Activated CD4-positive, alpha-beta T cell treated with anti-CD3 and anti-CD28 coated beads, Interleukin-2, amount 10 ng/mL, durations not matched to agents 24 days and 14 days (primary cell): ENCODE data around the gene RPN1. TPM values are rescaled to one million over a fixed set of nuclear protein-coding genes. Genes with fewer than 3 reads are reported as not detected.
A peak's percentile ranks its signal among the peaks of the same experiment; 100 is the strongest.
"Not testable (repeated sequence)": the region's sequence is repeated elsewhere in the genome, so short reads cannot be mapped to it uniquely, and the experiment has no call there.

Experiments
- DNase-seq: peaks from one replicate; pipeline ENCODE4 v3.0.0; 2022
- H3K27ac Mint-ChIP-seq: one replicate; pipeline ENCODE4 v1.8.0; 2022; ENCODE audit warnings: mild to moderate bottlenecking, mixed read lengths
- H3K27me3 Mint-ChIP-seq: one replicate; pipeline ENCODE4 v1.8.0; 2022; ENCODE audit warnings: mixed read lengths
- H3K36me3 Mint-ChIP-seq: one replicate; pipeline ENCODE4 v1.8.0; 2022; ENCODE audit warnings: low read depth, mild to moderate bottlenecking, mixed read lengths
- H3K4me1 Mint-ChIP-seq: one replicate; pipeline ENCODE4 v1.8.0; 2021; ENCODE audit warnings: mixed read lengths
- H3K4me3 Mint-ChIP-seq: one replicate; pipeline ENCODE4 v1.8.0; 2022; ENCODE audit warnings: mild to moderate bottlenecking, moderate library complexity, mixed read lengths
- H3K9me3 Mint-ChIP-seq: one replicate; pipeline ENCODE4 v1.8.0; 2021; ENCODE audit warnings: mixed read lengths
- intact Hi-C: fragments of 100-400 bp; cut with micrococcal nuclease; formaldehyde crosslinking; loops from one replicate; pipeline ENCODE4 v1.15.1; 2023
- total RNA-seq: library from RNA; stranded (reverse); gene quantifications from 2 replicates; pipeline ENCODE4 v1.2.3, GENCODE V29; 2022

The RPN1 gene
- total RNA-seq, 1 donor from 2014 or later: 194 TPM

DNA sequence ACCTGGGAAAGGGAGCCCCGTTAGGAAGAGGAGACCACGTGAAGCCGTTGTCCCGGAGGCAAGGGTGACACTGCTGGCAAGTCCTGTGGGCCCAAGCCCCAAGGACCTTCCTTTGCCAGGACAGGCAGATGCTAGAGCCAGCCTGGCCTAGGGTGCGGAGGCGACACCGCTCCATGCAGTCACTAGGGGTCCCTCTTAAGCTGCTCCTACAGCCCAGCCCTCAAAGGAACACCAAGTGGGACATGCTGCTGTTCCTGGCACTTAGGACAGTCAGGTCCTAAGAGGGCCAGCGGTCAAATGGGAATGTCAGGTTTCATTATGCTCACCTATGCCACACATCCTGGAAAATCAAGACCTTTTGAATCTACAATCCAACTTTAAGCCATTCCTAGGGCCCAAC, 59.7 kb downstream of the RPN1 start:
- no peak overlapping the region for H3K4me3 Mint-ChIP-seq

DNA sequence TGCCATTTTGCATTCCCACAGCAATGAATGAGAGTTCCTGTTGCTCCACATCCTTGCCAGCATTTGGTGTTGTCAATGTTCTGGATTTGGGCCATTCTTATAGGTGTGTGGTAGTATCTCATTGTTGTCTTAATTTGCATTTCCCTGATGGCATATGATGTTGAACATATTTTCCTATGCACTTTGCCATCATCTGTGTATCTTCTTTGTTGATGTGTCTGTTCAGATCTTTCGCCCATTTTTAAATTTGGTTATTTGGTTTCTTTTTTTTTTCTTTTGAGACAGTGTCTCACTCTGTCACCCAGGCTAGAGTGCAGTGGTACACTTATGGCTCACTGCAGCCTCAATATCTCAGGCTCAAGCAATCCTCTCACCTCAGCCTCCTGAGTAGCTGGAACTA, 60.6 kb downstream of the RPN1 start:
- DNase-seq, intact Hi-C loops, H3K27me3 Mint-ChIP-seq, H3K4me1 Mint-ChIP-seq, H3K27ac Mint-ChIP-seq, H3K36me3 Mint-ChIP-seq, H3K4me3 Mint-ChIP-seq, H3K9me3 Mint-ChIP-seq: not testable (repeated sequence)

More for the DNA sequence above, 59.7 kb downstream of the RPN1 start:
- H3K9me3 Mint-ChIP-seq: no peaks in the 10 kb centered on the region
- no peaks in the 10 kb centered on the region for H3K36me3 Mint-ChIP-seq
- intact Hi-C loops: no loop called here
- no peak overlapping the region for H3K27ac Mint-ChIP-seq
- H3K27me3 Mint-ChIP-seq: no peaks in the 10 kb centered on the region
- no peak for DNase-seq
- H3K4me1 Mint-ChIP-seq: peaks cover 13% of the 10 kb centered on the region

DNA sequence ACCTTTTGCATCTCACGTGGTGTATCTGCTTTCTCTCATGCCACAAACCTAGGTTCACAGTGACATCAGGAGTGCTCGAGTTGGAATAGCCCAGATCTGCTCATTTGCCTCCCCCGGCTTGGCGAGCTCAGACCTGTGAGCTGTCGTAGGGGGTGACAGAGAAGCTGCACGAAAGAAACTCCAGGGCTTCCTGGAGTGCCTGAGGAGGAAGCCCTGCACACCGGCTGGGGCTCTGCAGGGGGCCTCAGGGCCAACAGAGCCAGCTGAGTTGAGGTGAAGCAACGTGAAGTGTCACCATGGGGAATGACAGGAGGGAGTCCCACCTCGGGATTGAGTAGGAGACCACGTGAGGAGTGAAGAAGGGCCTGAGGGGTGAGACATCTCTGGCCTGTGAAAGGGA, 62.5 kb downstream of the RPN1 start:
- intact Hi-C loops: no loop called here
- DNase-seq: no peak
- Mint-ChIP-seq H3K4me3 (no peak overlapping the region), H3K27ac (no peak overlapping the region), H3K27me3 (no peaks in the 10 kb centered on the region), H3K4me1 (peaks cover 4% of the 10 kb centered on the region), H3K9me3 (no peaks in the 10 kb centered on the region), H3K36me3 (no peaks in the 10 kb centered on the region)

DNA sequence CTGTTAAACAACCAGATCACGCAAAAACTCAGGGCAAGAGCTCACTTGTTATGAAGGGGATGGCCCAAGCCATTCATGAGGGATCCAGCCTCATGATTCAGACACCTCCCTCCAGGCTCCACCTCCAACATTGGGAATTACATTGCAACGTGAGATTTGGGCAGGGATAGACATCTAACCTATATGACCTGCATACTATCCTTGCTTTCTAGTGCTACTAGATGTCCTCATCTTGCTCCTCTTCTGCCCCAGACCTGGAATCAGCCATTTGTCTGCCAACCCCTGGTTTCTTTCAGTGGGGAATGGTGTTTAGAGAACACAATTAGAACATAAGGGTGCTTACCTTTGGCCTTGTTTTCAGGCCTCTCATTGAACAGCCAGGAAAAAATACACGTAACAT, 63.2 kb downstream of the RPN1 start:
- intact Hi-C loops: no loop called here
- DNase-seq: no peak
- Mint-ChIP-seq H3K27me3 (no peaks in the 10 kb centered on the region), H3K27ac (no peak overlapping the region), H3K4me1 (peaks cover 4% of the 10 kb centered on the region), H3K36me3 (no peaks in the 10 kb centered on the region), H3K9me3 (no peaks in the 10 kb centered on the region), H3K4me3 (no peak overlapping the region)

DNA sequence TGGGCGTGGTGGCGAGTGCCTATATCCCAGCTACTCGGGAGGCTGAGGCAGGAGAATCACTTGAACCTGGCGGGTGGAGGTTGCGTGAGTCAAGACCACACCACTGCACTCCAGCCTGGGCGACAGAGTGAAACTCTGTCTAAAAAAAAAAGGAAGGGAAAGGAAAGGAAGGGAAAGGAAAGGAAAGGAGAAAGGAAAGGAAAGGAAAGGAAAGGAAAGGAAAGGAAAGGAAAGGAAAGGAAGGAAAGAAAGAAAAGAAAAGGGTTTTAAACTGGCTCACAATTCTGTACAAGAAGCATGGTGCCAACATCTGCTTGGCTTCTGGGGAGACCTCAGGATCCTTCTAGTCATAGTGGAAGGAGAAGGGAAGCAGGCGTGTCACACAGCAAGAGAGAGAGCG, 63.7 kb downstream of the RPN1 start:
- intact Hi-C loops, H3K27me3 Mint-ChIP-seq: not testable (repeated sequence)

DNA sequence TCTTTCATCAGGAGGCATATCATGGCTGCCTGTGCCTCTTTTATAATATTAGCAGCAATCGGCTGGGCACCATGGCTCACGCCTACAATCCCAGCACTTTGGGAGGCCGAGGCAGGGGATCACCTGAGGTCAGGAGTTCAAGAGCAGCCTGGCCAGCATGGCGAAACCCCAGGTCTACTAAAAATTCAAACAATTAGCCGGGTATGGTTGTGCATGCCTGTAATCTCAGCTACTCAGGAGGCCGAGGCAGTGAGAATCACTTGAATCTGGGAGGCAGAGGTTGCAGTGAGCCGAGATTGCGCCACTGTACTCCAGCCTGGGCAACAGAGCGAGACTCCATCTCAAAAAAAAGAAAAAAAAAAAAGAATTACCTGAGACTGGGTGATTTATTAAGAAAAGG, 64.2 kb downstream of the RPN1 start:
- H3K27me3 Mint-ChIP-seq, intact Hi-C loops, H3K4me3 Mint-ChIP-seq, H3K4me1 Mint-ChIP-seq, H3K36me3 Mint-ChIP-seq, H3K27ac Mint-ChIP-seq, DNase-seq, H3K9me3 Mint-ChIP-seq: not testable (repeated sequence)

More for the DNA sequence above, 63.7 kb downstream of the RPN1 start:
- DNase-seq, H3K4me3 Mint-ChIP-seq, H3K4me1 Mint-ChIP-seq, H3K9me3 Mint-ChIP-seq, H3K36me3 Mint-ChIP-seq, H3K27ac Mint-ChIP-seq: not testable (repeated sequence)

DNA sequence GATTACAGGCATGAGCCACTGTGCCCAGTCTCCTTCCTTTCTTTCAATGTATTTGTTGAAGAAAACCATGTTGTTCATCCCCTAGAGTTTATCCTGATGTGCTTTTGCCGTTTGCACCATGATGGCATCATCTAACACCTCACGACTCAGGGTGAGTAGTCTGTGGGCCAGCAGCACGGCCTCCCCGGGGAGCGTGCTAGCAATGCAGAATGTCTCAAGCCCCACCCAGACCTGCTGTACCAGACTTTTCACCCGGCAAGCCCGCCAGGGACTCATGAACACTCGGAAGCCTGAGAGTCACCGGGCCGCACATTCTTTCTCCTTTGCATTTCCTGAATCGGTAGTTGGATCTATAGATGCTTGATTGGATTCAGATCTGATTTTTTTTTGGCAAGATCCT, 64.6 kb downstream of the RPN1 start:
- Mint-ChIP-seq H3K36me3 (no peaks in the 10 kb centered on the region), H3K4me3 (no peak overlapping the region), H3K9me3 (no peaks in the 10 kb centered on the region), H3K27ac (no peak overlapping the region), H3K4me1 (peaks cover 4% of the 10 kb centered on the region), H3K27me3 (peaks cover 4% of the 10 kb centered on the region)
- intact Hi-C loops: loop anchor here (2.0 kb wide), 1 partner anchor 159 kb away; no protein-coding TSS in a partner anchor
- DNase-seq: no peak

DNA sequence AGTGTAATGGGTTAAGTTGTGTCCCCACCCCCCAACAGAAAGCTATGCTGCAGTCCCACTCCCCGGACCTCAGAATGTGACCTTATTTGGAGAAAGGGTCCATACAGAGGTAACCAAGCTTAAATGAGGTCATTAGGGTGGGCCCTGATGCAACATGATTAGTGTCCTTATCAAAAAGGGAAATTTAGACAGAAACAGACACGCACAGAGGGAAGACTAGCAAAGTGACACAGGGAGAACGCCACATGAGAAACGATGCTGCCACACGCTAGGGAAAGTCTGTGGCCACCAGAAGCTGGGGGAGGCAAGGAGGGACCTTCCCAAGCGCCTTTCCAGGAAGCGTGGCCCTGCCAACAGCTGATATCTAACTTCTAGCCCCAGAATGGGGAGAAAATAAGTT, 65.4 kb downstream of the RPN1 start:
- Mint-ChIP-seq H3K4me3 (no peak overlapping the region), H3K4me1 (peaks cover 4% of the 10 kb centered on the region), H3K27me3 (peaks cover 4% of the 10 kb centered on the region), H3K27ac (no peak overlapping the region), H3K9me3 (no peaks in the 10 kb centered on the region), H3K36me3 (no peaks in the 10 kb centered on the region)
- intact Hi-C loops: loop anchor here (2.0 kb wide), 1 partner anchor 158 kb away; no protein-coding TSS in a partner anchor
- no peak for DNase-seq

DNA sequence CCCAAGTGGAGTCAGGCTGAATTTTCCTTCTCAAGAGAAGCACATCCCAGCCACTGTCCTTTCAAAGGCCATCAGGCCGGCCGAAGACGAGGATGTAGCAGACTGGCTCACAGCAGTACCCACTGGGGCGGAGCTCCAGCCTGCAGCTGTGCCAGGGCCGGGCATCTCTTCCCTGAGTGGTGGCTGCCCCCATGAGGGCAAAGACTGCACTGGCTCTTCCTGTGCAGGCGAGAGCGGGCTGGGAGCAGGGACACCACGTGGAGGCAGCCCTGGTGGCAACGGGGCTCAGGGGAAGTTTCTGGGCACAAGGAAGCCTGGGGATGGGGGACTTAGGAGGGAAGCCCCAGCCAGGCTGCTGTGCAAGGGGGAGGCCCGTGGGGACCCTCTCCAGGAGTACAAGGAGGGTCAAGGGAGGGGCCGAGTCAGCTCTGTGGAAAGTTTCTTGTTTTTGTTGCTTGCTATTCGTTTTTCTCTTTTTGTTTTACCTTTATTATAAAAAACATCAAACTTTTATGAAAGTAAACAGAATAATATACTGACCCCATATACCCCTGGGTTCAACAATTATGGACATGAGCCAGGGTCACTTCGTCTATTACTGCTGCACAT, 66.1 kb downstream of the RPN1 start:
- peaks cover 4% of the 10 kb centered on the region for H3K4me1 Mint-ChIP-seq
- no peaks in the 10 kb centered on the region for H3K36me3 Mint-ChIP-seq
- peak; percentile 75 for DNase-seq
- no peak overlapping the region for H3K27ac Mint-ChIP-seq
- no peaks in the 10 kb centered on the region for H3K9me3 Mint-ChIP-seq
- H3K27me3 Mint-ChIP-seq: peaks cover 4% of the 10 kb centered on the region
- no peak overlapping the region for H3K4me3 Mint-ChIP-seq
- intact Hi-C loops: loop anchor here (2.0 kb wide), 1 partner anchor 158 kb away; no protein-coding TSS in a partner anchor

DNA sequence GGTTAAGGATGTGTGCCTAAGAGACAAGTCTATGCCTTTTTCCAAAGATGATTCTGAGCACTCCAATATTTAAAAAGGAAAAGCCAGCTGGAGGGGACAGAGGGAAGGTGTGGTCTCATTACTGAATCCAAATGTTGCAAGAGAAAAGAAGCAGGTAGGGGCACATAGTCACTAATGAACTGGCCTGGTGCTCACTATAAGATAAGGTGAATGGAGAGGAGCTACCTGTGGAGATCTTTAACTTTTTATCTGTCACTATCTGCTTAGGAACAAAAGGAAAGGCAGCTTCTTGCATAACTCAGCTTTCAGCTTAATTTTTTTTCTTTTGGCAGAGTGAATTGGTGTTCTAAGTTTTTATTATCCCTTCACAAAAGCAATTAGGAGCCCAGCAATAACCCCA, 69.1 kb downstream of the RPN1 start:
- no peak for DNase-seq
- H3K27ac Mint-ChIP-seq: no peak overlapping the region
- intact Hi-C loops: no loop called here
- no peaks in the 10 kb centered on the region for H3K36me3 Mint-ChIP-seq
- H3K4me1 Mint-ChIP-seq: no peaks in the 10 kb centered on the region
- H3K9me3 Mint-ChIP-seq: no peaks in the 10 kb centered on the region
- H3K4me3 Mint-ChIP-seq: no peak overlapping the region
- peaks cover 6% of the 10 kb centered on the region for H3K27me3 Mint-ChIP-seq

DNA sequence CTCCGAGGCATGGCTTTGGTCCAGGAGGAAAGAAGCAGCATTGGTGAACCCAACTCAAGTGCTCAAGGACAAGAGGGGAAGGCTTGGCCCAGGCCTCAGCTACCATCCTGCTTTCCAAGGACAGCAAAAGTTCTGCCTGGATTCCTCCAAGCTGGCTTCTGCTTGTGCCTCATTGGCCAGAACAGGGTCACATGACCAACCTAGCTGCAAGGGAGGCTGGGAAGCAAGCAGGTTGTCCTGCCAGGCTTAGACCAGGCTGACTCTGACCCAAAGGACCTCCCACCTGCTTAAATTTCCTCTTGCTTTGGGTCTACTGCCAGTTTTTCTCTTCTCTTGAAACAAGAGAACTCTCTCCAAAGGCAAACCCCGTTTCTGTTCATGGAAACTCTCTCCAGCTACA, 70.7 kb downstream of the RPN1 start:
- H3K36me3 Mint-ChIP-seq: no peaks in the 10 kb centered on the region
- no peak overlapping the region for H3K4me3 Mint-ChIP-seq
- H3K9me3 Mint-ChIP-seq: no peaks in the 10 kb centered on the region
- peaks cover 6% of the 10 kb centered on the region for H3K27me3 Mint-ChIP-seq
- no peaks in the 10 kb centered on the region for H3K4me1 Mint-ChIP-seq
- H3K27ac Mint-ChIP-seq: no peak overlapping the region
- intact Hi-C loops: no loop called here
- no peak for DNase-seq

DNA sequence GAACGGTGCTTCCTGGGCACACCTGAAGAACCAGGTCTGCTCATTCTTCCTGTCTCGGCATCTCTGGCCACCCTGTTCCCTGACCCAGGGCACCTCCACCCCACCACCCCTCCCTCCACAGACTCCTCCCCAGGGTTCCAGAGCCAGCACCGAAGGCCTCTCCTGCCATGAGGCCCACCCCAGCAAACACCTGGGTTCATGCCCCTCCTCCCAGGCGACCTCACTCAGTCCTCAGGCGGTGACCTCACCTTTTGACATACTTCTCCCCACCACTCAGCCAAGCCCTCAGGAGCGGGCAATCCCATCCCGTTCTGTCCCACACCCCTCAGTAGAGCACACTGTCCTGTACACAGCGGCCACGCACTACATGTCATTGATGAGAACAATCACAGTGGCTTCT, 72.3 kb downstream of the RPN1 start:
- H3K9me3 Mint-ChIP-seq: no peaks in the 10 kb centered on the region
- H3K4me3 Mint-ChIP-seq: no peak overlapping the region
- H3K27me3 Mint-ChIP-seq: peaks cover 20% of the 10 kb centered on the region
- no peak for DNase-seq
- H3K4me1 Mint-ChIP-seq: peaks cover 3% of the 10 kb centered on the region
- no peaks in the 10 kb centered on the region for H3K36me3 Mint-ChIP-seq
- no peak overlapping the region for H3K27ac Mint-ChIP-seq
- intact Hi-C loops: no loop called here

DNA sequence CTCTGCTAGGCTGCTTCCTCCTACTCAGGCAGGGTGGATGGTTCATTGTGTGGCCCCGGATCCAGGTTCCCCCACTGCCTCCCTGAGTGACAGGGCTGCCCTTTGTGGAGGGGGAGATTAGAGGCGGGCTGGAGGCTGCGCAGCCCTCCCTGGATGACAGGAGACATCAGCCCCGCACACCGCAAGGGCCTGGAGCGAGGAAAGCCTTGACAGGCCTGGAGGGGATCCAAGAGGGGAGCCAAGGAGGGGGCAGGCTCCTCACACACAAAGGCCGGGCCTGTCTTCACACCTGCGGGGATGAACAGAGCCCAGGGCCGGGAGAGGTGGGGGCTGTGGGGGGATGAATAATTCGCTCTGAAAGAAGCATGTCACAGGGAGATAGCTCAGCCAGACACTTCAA, 72.9 kb downstream of the RPN1 start:
- H3K9me3 Mint-ChIP-seq: no peaks in the 10 kb centered on the region
- no peak overlapping the region for H3K4me3 Mint-ChIP-seq
- DNase-seq: no peak
- H3K4me1 Mint-ChIP-seq: peaks cover 9% of the 10 kb centered on the region
- no peaks in the 10 kb centered on the region for H3K36me3 Mint-ChIP-seq
- no peak overlapping the region for H3K27ac Mint-ChIP-seq
- intact Hi-C loops: no loop called here
- H3K27me3 Mint-ChIP-seq: peaks cover 25% of the 10 kb centered on the region

DNA sequence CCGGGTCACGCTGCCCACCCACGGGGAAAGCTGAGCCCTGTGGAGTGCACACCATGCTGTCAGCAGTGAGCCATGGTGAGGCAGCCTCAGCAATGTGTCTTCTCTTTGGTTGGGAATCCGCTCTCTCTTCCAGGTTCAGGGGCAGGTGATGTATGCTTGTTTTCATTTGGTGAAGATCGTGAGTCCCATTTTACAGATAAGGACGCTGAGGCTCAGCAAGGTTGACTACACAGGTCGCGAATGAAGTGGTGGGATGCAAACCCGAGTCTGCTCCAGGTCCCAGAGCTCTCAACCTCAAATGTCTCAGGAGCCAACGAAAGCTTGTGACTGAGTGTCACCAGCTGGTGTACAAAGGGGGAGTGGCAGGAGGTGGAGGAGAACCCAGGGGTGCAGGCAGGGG, 74.3 kb downstream of the RPN1 start:
- Mint-ChIP-seq H3K4me3 (no peak overlapping the region), H3K27me3 (peaks cover 25% of the 10 kb centered on the region), H3K9me3 (no peaks in the 10 kb centered on the region), H3K36me3 (no peaks in the 10 kb centered on the region), H3K4me1 (peaks cover 14% of the 10 kb centered on the region), H3K27ac (no peak overlapping the region)
- intact Hi-C loops: no loop called here
- no peak for DNase-seq

DNA sequence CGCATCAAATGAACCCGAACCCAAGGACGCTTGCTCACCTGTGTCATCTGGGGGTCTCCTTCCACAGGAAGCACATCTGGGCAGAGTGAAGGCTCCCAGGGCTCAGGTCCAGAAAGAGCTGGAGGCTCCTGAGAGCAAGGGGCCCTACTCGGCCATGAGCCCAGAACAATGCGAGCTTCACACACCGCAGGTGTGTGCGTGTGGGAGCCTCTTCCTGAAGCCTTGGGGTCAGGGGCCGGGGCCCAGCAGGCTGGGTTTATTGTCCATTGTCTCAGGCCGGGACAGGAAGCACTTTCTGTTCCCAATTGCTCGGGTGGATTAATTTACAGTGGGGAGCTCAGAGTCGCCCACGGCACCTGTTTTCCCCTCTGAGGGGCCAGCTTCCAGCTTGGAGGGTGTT, 74.8 kb downstream of the RPN1 start:
- Mint-ChIP-seq H3K4me3 (no peak overlapping the region), H3K9me3 (no peaks in the 10 kb centered on the region), H3K27ac (no peak overlapping the region), H3K4me1 (peaks cover 14% of the 10 kb centered on the region), H3K36me3 (no peaks in the 10 kb centered on the region), H3K27me3 (peaks cover 29% of the 10 kb centered on the region)
- DNase-seq: no peak
- intact Hi-C loops: no loop called here
